ENCODE data around the gene ZNF592.

GRCh38 chr15:84766461-84767035 lies 18.2 kb downstream of the ZNF592 start:
- TF ChIP-seq CTCF (IDR thresholded peaks at IDR 0.05; ENCODE audit: extremely low read depth in 1 of 2, insufficient read depth in 1 of 2, low read depth in 1 of 2, low read length in 2 of 2): no peak
- no peak for TF ChIP-seq POLR2AphosphoS5 (IDR thresholded peaks at IDR 0.05; ENCODE audit: insufficient read depth, low read depth, low read length)
- TF ChIP-seq POLR2A (IDR thresholded peaks at IDR 0.05; ENCODE audit: low read depth, low read length): no peak
- no peak for TF ChIP-seq EZH2 (IDR thresholded peaks at IDR 0.05; ENCODE audit: borderline replicate concordance, low read depth, low read length, severe bottlenecking)
- no peak for TF ChIP-seq MAX (IDR thresholded peaks at IDR 0.05; ENCODE audit: insufficient read depth, insufficient read length)
- TF ChIP-seq MYC (IDR thresholded peaks at IDR 0.05; ENCODE audit: low read depth, low read length): no peak
